Nephron progenitor cell (in vitro differentiated cells): ENCODE data around the gene GPR45.
"Not testable (repeated sequence)": the region's sequence is repeated elsewhere in the genome, so short reads cannot be mapped to it uniquely, and the experiment has no call there.

Experiments used
- DNase-seq: peaks from one replicate; pipeline ENCODE4 v3.0.0; 2021
- H3K27ac Mint-ChIP-seq: 2 replicates; pipeline ENCODE4 v1.8.0; 2021; ENCODE audit warnings: mild to moderate bottlenecking, moderate library complexity, mixed read lengths
- H3K27me3 Mint-ChIP-seq: 2 replicates; pipeline ENCODE4 v1.8.0; 2021; ENCODE audit warnings: mild to moderate bottlenecking, low read depth, mixed read lengths; ENCODE audit not compliant: poor library complexity
- H3K36me3 Mint-ChIP-seq: 2 replicates; pipeline ENCODE4 v1.8.0; 2021; ENCODE audit warnings: low read depth, mixed read lengths
- H3K4me1 Mint-ChIP-seq: 2 replicates; pipeline ENCODE4 v1.8.0; 2021; ENCODE audit warnings: mixed read lengths
- H3K4me3 Mint-ChIP-seq: 2 replicates; pipeline ENCODE4 v1.8.0; 2021; ENCODE audit warnings: mild to moderate bottlenecking, moderate library complexity, mixed read lengths
- H3K9me3 Mint-ChIP-seq: 2 replicates; pipeline ENCODE4 v1.8.0; 2021; ENCODE audit warnings: mild to moderate bottlenecking, moderate library complexity, mixed read lengths
- TF ChIP-seq, protein P1 (sequence below): fragments of 200-600 bp; sonication (generic); IDR thresholded peaks from 2 replicates; pipeline ENCODE4 v1.5.0; 2021; ENCODE audit warnings: antibody characterized with exemption

Gene GPR45

DNA sequence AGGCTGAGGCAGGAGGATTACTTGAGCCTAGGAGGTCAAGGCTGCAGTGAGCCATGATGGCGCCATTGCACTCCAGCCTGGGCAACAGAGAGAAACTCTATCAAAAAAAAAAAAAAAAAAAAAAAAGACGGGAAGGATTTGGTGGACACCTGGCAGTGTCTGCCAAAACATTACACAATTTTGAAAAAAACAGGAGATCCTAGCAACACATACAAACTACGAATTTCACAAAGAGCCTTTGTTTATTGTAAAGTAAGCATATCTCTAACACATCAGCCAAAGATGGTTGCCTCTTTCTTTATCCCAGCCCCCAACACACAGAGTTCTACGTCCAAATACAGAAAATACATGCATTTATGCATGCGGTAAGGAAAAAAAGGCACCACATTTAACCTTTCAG, 7.6 kb downstream of the GPR45 start:
- Mint-ChIP-seq H3K4me1 (peaks cover 21% of the 10 kb centered on the region), H3K4me3 (no peak overlapping the region), H3K9me3 (peaks cover 28% of the 10 kb centered on the region), H3K36me3 (no peaks in the 10 kb centered on the region), H3K27me3 (peaks cover 17% of the 10 kb centered on the region), H3K27ac (no peak overlapping the region)
- TF ChIP-seq, protein P1, sequence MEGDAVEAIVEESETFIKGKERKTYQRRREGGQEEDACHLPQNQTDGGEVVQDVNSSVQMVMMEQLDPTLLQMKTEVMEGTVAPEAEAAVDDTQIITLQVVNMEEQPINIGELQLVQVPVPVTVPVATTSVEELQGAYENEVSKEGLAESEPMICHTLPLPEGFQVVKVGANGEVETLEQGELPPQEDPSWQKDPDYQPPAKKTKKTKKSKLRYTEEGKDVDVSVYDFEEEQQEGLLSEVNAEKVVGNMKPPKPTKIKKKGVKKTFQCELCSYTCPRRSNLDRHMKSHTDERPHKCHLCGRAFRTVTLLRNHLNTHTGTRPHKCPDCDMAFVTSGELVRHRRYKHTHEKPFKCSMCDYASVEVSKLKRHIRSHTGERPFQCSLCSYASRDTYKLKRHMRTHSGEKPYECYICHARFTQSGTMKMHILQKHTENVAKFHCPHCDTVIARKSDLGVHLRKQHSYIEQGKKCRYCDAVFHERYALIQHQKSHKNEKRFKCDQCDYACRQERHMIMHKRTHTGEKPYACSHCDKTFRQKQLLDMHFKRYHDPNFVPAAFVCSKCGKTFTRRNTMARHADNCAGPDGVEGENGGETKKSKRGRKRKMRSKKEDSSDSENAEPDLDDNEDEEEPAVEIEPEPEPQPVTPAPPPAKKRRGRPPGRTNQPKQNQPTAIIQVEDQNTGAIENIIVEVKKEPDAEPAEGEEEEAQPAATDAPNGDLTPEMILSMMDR = no peak
- DNase-seq = no peak

DNA sequence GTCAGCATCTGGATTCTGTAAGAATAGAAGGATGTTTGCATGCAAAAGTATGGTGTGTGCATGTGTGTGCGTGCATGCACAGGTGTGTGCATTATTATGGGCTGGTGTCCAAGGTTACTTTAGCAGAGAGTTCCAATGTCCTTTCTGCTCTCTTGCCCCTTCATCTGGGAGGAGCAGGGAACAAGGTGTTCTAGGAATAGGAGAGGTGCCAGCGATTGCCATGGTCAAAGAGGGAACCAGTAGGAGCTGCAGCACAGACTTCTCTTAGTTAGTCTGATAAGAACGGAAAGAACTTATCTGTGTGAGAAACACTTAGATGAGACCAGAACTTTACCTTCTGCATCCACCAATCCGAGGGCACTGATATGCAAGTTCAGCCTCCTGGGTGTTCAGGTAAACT, 8.3 kb downstream of the GPR45 start:
- no peak for DNase-seq

DNA sequence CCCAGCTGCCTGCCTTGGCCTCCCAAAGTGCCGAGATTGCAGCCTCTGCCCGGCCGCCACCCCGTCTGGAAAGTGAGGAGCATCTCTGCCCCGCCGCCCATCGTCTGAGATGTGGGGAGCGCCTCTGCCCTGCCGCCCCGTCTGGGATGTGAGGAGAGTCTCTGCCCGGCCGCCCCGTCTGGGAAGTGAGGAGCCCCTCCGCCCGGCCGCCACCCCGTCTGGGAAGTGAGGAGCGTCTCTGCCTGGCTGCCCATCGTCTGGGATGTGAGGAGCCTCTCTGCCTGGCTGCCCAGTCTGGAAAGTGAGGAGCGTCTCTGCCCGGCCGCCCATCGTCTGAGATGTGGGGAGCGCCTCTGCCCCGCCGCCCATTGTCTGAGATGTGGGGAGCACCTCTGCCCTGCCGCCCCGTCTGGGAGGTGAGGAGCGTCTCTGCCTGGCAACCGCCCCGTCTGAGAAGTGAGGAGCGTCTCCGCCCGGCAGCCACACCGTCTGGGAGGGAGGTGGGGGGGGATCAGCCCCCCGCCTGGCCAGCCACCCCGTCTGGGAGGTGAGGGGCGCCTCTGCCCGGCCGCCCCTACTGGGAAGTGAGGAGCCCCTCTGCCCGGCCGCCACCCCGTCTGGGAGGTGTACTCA, 9.6 kb downstream of the GPR45 start:
- peaks cover 12% of the 10 kb centered on the region for H3K4me1 Mint-ChIP-seq
- H3K9me3 Mint-ChIP-seq = peaks cover 28% of the 10 kb centered on the region
- H3K36me3 Mint-ChIP-seq, H3K4me3 Mint-ChIP-seq, H3K27ac Mint-ChIP-seq, DNase-seq: not testable (repeated sequence)
- peaks cover 17% of the 10 kb centered on the region for H3K27me3 Mint-ChIP-seq

More for the DNA sequence above, 8.3 kb downstream of the GPR45 start:
- TF ChIP-seq, protein P1 = no peak
- Mint-ChIP-seq H3K4me3 (no peak overlapping the region), H3K27ac (no peak overlapping the region), H3K4me1 (peaks cover 16% of the 10 kb centered on the region), H3K36me3 (no peaks in the 10 kb centered on the region), H3K27me3 (peaks cover 17% of the 10 kb centered on the region), H3K9me3 (peaks cover 28% of the 10 kb centered on the region)

DNA sequence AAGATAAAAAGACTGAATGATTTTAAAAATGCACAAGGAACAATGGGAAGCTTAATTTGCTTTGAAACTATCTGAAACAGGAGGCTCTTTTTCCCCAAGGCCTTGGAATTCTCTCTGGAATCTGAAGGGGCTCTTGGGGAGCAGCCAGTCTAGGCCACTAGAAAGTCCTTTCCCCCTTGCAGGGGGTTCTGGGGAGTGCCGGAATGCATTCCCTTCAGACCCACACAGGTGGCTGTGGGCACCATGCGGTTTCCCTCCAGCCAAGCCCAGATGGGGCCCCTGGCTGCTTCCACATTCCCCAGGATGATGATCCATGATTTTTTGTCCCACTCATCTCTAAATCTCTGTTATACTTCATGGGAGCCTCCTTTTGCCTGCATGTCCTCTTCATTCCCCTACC, 10.7 kb downstream of the GPR45 start:
- Mint-ChIP-seq H3K4me1 (peaks cover 15% of the 10 kb centered on the region), H3K27me3 (peaks cover 17% of the 10 kb centered on the region), H3K9me3 (peaks cover 28% of the 10 kb centered on the region), H3K36me3 (no peaks in the 10 kb centered on the region), H3K27ac (no peak overlapping the region), H3K4me3 (no peak overlapping the region)
- TF ChIP-seq, protein P1 = no peak
- no peak for DNase-seq

DNA sequence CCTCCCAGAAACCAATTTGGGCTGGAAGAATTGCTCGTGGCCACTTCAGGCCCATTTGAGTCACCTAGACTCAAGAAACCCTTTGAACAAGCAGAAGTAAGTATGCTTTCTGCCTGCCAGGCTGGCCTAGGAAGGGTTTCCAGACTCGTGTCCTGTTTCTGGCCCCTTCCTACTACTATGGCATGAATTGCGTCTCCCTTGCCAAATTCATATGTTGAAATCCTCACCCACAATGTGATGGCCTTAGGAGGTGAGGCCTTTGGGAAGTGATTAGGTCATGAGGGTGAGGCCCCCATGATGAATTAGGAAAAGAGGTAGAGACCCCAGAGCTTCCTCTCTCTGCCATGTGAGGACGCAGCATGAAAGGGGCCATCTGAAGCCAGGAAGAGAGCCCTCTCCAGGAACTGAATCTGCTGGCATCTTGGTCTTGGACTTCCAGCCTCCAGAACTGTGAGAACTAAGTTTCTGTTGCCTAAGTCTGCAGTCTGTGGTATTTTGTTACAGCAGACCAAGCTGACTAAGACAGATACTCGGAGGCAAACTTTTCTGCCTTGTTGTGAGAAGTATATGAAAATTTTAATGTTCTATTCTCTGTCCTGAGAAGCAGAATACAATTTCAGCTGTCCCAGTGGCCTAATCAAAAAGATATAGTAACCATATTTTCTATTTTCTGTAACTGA, 13.1 kb downstream of the GPR45 start:
- Mint-ChIP-seq H3K36me3 (no peaks in the 10 kb centered on the region), H3K27me3 (peaks cover 16% of the 10 kb centered on the region), H3K4me1 (peaks cover 10% of the 10 kb centered on the region)

DNA sequence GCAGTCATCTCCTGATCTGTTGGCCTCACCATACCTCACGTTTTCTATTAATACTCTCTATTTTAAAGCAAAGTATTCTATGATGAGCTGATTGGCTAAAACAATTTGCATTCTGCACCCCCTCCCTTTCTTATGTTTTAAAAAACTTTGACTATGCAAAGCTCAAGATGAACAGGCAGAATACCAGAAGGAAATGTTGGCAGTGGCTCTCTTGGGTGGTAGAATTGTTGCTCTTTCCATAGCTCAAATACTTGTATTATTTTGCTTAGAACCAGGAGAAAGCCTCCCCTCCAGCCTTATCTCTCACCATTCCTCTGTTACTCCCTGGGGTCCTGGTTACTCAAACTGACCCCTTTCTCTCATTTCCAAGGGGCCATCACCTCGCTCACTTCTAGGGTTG, 14.4 kb downstream of the GPR45 start:
- H3K4me3 Mint-ChIP-seq = no peak overlapping the region
- H3K36me3 Mint-ChIP-seq = no peaks in the 10 kb centered on the region
- no peak overlapping the region for H3K27ac Mint-ChIP-seq
- peaks cover 11% of the 10 kb centered on the region for H3K4me1 Mint-ChIP-seq
- TF ChIP-seq, protein P1 = no peak
- H3K27me3 Mint-ChIP-seq = peaks cover 11% of the 10 kb centered on the region
- peaks cover 12% of the 10 kb centered on the region for H3K9me3 Mint-ChIP-seq
- DNase-seq = no peak

More for the DNA sequence above, 13.1 kb downstream of the GPR45 start:
- no peak overlapping the region for H3K27ac Mint-ChIP-seq
- no peak overlapping the region for H3K4me3 Mint-ChIP-seq
- peaks cover 20% of the 10 kb centered on the region for H3K9me3 Mint-ChIP-seq
- TF ChIP-seq, protein P1 = no peak
- no peak for DNase-seq
